Measurements from ENCODE around the gene MKI67. TPM values are rescaled to one million over a fixed set of nuclear protein-coding genes. Genes with fewer than 3 reads are reported as not detected.

MKI67 gene
- total and polyA plus RNA-seq, 2 of the 4 experiments (the other 2 are of a cell fraction), result 13.5 to 36.4 TPM

DNA sequence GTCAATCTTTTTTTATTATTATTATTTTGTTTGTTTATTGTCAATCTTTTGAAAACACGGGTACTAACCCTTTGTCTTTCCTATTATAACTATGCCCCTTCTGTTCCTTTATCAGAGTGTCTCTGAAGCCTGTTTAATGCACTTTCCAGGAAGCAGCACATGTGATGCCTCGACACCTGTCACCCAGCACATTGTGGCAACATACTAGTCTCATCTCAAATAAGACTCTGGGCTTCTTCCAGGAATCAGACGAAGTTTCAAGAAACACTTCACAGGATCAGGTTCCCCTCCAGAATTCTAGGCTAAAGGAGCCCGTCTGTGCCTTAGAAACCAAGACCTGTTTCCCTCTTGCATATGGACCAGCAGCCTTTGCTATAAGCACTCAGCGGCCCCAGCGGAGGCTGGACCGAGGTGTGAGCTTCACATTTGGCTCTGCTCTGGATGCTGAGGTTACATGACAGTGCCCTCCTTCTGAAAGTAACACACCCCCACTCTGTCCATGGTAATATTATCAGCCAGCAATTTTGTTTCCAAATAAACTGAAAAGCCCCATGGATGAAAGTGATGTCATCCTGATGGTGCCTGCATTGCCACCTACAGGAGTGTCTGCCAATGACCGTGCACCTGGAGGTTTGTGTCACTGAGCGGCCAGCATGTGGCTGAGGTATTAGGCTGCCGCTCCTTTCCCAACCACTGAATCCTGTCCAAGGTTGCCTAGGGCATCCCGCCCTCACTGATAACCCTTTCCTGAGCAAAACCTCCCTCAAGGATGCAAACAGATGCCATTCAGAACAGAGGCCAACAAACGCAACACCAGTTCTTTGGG lies 38.1 kb downstream of the MKI67 start (continued):
- no peak for TF ChIP-seq NFE2L2 (IDR thresholded peaks at IDR 0.05; ENCODE audit: low read depth, low read length)

DNA sequence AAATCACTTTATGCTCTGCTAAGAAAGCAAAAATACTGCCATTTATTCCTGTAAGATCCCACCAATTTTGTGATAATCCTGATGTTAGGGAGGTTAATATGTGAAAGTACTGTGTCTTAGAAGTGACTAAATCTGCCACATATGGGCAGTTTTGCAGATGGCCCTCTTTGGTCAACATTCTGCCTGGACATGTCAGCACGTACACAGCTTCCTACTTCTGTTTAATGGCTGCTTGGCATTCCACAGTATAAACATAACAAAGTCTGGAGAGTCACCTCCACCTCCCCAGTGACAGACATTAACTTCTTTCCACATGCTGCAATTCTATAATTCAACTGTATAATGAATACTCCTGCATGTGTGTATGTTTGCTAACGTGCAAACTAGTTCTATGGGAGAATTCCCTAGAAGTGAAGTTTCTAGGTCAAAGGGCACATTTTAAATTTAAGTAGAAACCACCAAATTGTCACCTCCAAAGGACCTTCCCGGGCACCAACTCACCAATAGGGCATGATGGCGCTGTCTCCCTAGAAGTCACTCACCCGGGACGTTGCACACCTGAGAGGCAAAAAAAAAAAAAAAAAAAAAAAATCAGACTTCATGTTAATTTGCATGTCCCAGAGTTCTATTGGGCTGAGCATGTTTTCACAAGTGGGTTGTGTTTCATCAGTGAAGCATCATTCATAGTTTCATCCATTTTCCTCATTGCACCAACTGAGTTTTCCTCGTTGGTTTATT lies 38.9 kb downstream of the MKI67 start:
- DNase-seq, result no peak
- H3K79me1 ChIP-seq (ENCODE audit: low read depth in 1 of 2, low read length in 2 of 2), result no peaks in the 10 kb centered on the region
- no peaks in the 10 kb centered on the region; the same call in 1 of the 2 replicates for H3K27me3 ChIP-seq (ENCODE audit: control insufficient read depth, insufficient read depth, low read length)
- no peak overlapping the region for H3K4me2 ChIP-seq (ENCODE audit: low read depth, low read length)
- BruUV-seq (replicated peaks), result no TSS peak
- H3K4me1 ChIP-seq (ENCODE audit: control insufficient read depth, insufficient read depth, low read length), result no peaks in the 10 kb centered on the region
- no peak overlapping the region for H2BK20ac ChIP-seq (ENCODE audit: low read depth, low read length)
- H3K18ac ChIP-seq (ENCODE audit: low read depth, low read length), result no peak overlapping the region
- no peak overlapping the region for H2BK120ac ChIP-seq (ENCODE audit: low read depth, low read length)
- no peak overlapping the region for H3K9ac ChIP-seq (ENCODE audit: low read depth, low read length)
- no peaks in the 10 kb centered on the region for H4K20me1 ChIP-seq (ENCODE audit: insufficient read depth, low read length)
- no peaks in the 10 kb centered on the region for H3K9me3 ChIP-seq (ENCODE audit: control insufficient read depth, insufficient read depth, low read length)
- in situ Hi-C loops (cut with MboI; ENCODE audit: low sequenced_read_pairs) (no loop called here), dilution Hi-C loops (cut with HindIII; ENCODE audit: low sequenced_read_pairs, unreplicated experiment) (no loop called here), intact Hi-C loops (cut with micrococcal nuclease) (no loop called here)
- H2AK9ac ChIP-seq (replicated peaks; ENCODE audit: low read depth, low read length, poor library complexity), result no peak overlapping the region
- no peak overlapping the region for H3K4me3 ChIP-seq (ENCODE audit: insufficient read depth, low read depth, low read length)
- WGBS, 2 experiments (ENCODE audit: extremely low coverage in 2 of 2, insufficient read length in 1 of 2), result no CpG with 5 or more reads among the region's 7 CpGs
- no peak overlapping the region for H2BK15ac ChIP-seq (ENCODE audit: low read depth, low read length)
- no peak overlapping the region for H4K91ac ChIP-seq (ENCODE audit: insufficient read depth, low read depth, low read length)
- no peak overlapping the region for H3K56ac ChIP-seq (ENCODE audit: extremely low read depth, insufficient read depth, low read length)
- no peak overlapping the region for H4K5ac ChIP-seq (ENCODE audit: low read depth, low read length)
- H4K8ac ChIP-seq (ENCODE audit: low read depth in 2 of 2, low read length in 2 of 2), result no peak overlapping the region
- TF ChIP-seq FOS (IDR thresholded peaks at IDR 0.05; ENCODE audit: low read depth, low read length) (no peak), NFE2L2 (IDR thresholded peaks at IDR 0.05; ENCODE audit: low read depth, low read length) (no peak), MAFK (IDR thresholded peaks at IDR 0.05; ENCODE audit: low read depth, low read length) (no peak), SMC3 (IDR thresholded peaks at IDR 0.05; ENCODE audit: low read depth, low read length) (no peak), MXI1 (IDR thresholded peaks at IDR 0.05; ENCODE audit: borderline replicate concordance, low read depth, low read length) (no peak), BHLHE40 (IDR thresholded peaks at IDR 0.05; ENCODE audit: low read depth, low read length) (no peak), RCOR1 (IDR thresholded peaks at IDR 0.05; ENCODE audit: insufficient replicate concordance, low read length) (no peak)
- TF ChIP-seq, protein P1, sequence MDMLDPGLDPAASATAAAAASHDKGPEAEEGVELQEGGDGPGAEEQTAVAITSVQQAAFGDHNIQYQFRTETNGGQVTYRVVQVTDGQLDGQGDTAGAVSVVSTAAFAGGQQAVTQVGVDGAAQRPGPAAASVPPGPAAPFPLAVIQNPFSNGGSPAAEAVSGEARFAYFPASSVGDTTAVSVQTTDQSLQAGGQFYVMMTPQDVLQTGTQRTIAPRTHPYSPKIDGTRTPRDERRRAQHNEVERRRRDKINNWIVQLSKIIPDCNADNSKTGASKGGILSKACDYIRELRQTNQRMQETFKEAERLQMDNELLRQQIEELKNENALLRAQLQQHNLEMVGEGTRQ (IDR thresholded peaks at IDR 0.05; ENCODE audit: low read depth, low read length), result no peak
- TF ChIP-seq, protein P2, sequence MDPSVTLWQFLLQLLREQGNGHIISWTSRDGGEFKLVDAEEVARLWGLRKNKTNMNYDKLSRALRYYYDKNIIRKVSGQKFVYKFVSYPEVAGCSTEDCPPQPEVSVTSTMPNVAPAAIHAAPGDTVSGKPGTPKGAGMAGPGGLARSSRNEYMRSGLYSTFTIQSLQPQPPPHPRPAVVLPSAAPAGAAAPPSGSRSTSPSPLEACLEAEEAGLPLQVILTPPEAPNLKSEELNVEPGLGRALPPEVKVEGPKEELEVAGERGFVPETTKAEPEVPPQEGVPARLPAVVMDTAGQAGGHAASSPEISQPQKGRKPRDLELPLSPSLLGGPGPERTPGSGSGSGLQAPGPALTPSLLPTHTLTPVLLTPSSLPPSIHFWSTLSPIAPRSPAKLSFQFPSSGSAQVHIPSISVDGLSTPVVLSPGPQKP (IDR thresholded peaks at IDR 0.05; ENCODE audit: borderline replicate concordance, low read depth, low read length), result no peak
- TF ChIP-seq, protein P3, sequence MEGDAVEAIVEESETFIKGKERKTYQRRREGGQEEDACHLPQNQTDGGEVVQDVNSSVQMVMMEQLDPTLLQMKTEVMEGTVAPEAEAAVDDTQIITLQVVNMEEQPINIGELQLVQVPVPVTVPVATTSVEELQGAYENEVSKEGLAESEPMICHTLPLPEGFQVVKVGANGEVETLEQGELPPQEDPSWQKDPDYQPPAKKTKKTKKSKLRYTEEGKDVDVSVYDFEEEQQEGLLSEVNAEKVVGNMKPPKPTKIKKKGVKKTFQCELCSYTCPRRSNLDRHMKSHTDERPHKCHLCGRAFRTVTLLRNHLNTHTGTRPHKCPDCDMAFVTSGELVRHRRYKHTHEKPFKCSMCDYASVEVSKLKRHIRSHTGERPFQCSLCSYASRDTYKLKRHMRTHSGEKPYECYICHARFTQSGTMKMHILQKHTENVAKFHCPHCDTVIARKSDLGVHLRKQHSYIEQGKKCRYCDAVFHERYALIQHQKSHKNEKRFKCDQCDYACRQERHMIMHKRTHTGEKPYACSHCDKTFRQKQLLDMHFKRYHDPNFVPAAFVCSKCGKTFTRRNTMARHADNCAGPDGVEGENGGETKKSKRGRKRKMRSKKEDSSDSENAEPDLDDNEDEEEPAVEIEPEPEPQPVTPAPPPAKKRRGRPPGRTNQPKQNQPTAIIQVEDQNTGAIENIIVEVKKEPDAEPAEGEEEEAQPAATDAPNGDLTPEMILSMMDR (conservative IDR thresholded peaks at IDR 0.05; ENCODE audit: low read depth, low read length), result no peak
- H2AK5ac ChIP-seq (ENCODE audit: low read depth, low read length), result no peak overlapping the region
- H3K36me3 ChIP-seq (ENCODE audit: control insufficient read depth, insufficient read depth, low read length), result no peaks in the 10 kb centered on the region
- ChIA-PET CTCF (no interaction called here), POLR2A (ENCODE audit: unreplicated experiment) (no interaction called here)
- no peaks in the 10 kb centered on the region for H3K9me1 ChIP-seq (ENCODE audit: insufficient read depth, low read length)
- H2BK5ac ChIP-seq (ENCODE audit: low read depth, low read length, poor library complexity, severe bottlenecking), result no peak overlapping the region
- ATAC-seq (ENCODE audit: low read depth), result peak; percentile 44; the same call in 1 of the 2 replicates
- no peak overlapping the region for H3K14ac ChIP-seq (replicated peaks; ENCODE audit: low read depth, low read length)
- no peak overlapping the region for H3K27ac ChIP-seq (ENCODE audit: insufficient read depth, low read length)
- no peak overlapping the region for H2AFZ ChIP-seq (replicated peaks; ENCODE audit: low read length, poor library complexity)
- no peak overlapping the region for H3K23ac ChIP-seq (ENCODE audit: low read depth, low read length)
- H3K4ac ChIP-seq (ENCODE audit: low read depth, low read length), result no peak overlapping the region
